GM21515 (cell line): ENCODE data around the gene PCNX4.
A peak's percentile ranks its signal among the peaks of the same experiment; 100 is the strongest.

Source experiments
- ATAC-seq: cut with Tn5 transposase; IDR thresholded peaks from one replicate; pipeline ENCODE4 v1.9.1; 2021; ENCODE audit not compliant: unreplicated experiment

The PCNX4 gene

DNA sequence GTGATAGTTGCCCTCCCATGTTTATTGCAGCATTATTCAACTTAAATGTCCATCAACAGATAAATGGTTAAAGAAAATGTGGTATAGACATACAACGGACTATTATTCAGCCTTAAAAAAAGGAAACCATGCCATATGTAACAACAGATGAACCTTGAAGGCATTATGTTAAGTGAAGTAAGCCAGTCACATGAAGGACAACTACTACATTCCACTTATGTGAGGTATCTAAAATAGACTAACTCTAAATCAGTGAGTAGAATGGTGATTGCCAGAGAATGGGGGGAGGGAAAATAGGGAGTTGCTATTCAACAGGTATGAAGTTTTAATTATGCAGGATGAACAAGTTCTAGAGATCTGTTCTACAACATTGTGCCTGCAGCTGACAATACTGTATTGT is 10.1 kb downstream of the PCNX4 start:
- no peak for ATAC-seq

DNA sequence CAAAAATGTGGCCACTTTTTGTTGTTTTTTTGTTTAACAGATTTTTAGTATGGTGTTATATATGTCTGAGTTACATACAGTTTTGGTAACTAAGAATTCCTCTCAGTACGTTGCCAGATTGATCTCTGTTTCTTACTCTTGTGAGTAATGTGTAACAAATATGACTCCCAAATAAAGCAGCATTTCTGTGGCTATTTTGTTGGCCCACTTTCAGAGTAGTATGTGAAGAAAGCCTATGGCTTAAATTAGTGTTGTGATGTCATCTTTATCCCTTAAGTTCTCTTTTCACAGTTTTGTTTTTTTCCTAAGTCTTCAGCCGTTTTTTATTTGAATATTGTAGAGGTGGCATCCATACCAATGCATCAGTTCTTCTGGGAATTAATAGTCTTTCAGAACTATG is 10.7 kb downstream of the PCNX4 start:
- ATAC-seq, result no peak

DNA sequence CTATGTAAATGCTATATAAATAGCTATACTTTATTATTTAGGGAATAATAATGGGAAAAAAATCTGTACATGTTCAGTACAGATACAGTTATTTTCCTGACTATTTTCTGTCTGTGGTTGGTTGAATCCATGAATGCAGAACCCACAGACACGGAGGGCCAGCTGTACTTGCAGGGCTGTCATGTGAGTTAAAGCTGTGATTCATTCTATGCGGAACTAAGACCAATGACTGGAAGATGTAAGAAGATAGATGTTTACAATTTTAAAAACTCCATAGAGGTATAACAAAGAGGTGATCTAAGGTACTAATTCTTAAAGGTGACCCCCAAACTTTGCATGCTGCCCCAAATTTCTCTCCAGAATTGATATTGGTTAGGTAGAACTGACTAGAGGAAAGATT is 14.6 kb downstream of the PCNX4 start:
- ATAC-seq, result no peak

DNA sequence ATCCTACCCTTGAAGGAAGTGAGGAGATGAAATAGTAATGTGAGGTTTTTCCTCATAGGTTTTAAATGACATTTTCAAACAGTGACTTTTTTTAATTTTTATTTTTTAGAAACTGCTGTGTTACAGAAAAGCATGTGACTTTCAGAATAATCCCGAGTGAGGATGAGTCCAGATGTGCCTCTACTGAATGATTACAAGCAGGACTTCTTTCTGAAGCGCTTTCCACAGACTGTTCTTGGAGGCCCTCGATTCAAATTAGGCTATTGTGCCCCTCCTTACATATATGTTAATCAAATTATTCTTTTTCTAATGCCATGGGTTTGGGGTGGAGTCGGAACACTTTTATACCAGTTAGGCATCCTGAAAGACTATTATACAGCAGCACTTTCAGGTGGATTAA is 15.8 kb downstream of the PCNX4 start:
- no peak for ATAC-seq

DNA sequence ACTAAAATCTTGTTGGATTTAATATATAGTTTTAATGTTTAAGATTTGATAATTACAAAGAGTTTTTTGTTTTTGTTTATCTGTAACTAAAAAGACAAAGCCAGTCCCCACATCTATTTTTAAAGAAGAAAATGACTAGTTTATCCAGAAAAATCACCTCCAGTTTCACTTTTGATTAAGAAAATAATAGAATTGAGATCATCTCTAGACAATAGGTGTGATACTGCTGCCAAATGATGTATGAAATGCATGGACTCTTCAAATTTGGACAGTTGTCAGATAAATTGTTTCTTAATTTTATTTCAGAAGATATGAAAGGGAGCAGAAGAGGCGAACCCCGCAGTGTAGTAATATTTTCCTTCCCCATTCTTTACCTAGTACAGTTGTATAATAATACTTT is 20.0 kb downstream of the PCNX4 start:
- no peak for ATAC-seq

DNA sequence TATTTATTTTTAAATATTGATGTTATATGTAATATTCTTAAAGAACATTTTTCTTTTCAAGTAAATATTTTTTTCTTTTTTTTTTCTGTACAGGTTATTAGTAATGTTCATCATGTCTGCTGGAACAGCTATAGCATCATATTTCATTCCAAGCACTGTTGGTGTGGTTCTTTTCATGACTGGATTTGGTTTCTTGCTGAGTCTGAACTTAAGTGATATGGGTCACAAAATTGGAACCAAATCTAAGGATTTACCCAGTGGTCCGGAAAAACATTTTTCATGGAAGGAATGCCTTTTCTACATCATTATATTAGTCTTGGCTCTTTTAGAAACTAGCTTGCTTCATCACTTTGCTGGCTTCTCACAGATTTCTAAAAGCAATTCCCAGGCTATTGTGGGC is 23.2 kb downstream of the PCNX4 start:
- ATAC-seq, result no peak

DNA sequence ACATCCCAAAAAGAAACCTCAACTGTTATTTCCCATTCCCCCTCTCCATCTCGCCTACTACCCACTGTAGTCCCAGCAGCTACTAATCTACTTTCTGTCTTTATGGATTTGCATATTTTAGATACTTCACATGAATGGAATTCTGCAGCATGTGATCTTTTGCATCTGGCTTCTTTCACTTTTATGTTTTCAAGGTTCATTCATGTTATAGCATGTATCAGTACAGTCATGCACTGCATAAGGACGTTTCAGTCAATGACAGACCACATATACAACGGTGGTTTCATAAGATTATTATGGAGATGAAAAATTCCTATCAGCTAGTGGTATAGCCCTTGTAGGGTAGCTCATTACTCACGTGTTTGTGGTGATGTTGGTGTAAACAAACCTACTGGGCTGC is 24.5 kb downstream of the PCNX4 start:
- ATAC-seq, result no peak

DNA sequence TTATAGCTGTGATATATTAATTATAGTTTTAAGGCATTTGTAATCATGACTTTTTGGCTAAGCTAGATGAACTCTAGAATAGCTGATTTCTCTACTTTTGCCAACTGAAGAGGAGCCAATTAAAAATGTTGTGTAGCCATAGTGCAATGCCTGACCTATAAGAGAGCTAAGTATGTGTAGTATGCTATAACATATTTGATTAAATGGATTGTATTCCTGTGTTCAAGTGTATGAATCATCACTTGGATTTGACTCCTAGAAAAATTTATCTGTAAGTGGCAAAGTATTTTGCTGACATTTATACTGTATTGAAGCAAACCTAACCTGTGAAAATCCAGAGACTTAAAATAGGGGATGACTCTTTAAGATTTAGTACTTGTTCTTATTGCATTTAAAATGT is 34.2 kb downstream of the PCNX4 start:
- ATAC-seq, result no peak

DNA sequence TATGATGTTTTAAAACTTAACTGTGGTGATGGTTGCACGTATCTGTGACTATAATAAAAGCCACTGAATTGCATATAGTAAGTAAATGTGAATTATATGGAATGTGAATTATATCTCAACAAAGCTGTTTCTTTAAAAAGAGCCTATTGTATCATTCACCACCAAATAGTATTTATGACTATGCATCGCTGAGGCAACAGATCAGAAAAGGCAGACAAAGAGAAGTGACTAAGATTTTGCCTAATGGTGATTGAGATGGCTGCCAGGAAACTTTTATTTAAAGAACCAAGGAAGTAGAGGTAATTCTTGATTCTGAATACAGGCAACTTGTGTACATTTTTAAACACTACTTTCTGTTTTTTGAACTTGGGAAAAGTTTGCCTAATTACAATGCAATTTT is 41.8 kb downstream of the PCNX4 start:
- ATAC-seq, result no peak

DNA sequence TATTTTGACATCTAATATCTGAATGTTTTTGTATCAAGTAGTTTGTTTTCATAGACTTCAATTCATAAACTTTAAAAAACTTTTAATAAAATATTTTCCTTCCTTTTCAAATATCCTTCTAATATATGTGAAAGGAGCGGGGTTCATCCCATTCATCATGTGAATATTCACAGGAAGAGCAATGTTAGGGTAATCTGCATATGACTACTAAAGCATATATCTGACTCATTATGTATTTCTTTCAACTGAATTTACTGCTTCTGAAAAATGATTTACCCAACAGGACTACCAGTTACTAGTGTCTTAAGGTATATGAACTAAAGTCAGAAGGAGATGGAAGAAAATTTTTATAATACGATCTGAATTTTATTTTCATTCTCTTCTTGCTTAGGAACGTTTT is 43.0 kb downstream of the PCNX4 start:
- no peak for ATAC-seq

DNA sequence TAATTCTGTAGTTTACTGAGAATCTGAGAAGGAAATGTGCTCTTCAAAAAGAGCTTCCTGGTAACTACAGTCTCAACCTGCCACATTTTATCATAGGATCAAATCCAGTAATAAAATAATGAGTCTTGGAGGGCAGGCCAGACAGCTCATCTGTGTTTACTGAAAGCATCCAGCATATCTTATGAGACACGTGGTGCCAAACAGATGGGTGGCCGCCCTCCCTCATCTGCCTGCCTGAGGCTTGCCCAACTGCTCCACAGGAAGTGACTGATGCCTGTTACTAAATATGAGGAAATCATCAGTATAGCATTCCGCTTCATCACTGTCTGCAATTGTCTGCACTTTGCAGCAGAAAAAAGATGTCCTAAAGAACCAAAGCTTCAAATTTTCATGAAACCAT is 60.0 kb downstream of the PCNX4 start:
- ATAC-seq, result no peak

DNA sequence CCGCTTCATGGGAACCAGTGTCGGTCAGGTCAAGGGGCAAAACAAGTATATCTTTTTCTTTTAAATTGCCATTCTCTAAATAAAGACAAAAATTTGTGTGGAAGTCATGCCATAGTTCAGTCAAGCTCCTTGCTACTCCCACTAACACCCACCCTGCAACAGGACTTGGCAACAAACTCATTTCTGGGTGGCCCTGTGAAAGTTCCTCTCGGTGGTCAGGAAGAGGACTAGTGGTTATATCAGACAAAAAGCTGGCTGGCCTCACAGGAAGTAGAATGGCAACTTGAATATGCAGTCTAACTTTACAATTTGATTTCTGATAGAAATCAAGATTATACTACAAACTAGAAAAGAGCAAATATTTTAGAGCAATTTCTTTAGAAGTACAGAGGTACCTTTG is 62.3 kb downstream of the PCNX4 start:
- no peak for ATAC-seq

DNA sequence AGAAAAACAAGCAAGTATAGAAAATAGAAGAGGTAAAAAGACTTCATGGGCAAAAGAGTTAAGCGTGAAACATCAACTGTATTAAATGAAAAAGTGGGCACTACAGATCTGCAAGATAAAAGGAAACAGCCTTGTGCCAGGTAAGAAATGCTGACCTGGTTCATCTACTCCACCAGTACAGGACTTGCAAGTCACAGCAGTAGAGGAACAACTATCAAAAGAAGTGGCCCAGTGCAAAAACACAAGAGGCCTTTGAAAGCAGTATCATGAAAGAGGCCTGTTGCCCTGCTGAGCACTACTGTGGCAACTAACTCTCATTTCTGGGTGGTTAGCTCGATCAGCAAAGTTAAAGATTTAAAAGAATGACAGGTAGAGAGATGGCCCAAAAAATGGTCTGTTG is 62.9 kb downstream of the PCNX4 start:
- no peak for ATAC-seq

DNA sequence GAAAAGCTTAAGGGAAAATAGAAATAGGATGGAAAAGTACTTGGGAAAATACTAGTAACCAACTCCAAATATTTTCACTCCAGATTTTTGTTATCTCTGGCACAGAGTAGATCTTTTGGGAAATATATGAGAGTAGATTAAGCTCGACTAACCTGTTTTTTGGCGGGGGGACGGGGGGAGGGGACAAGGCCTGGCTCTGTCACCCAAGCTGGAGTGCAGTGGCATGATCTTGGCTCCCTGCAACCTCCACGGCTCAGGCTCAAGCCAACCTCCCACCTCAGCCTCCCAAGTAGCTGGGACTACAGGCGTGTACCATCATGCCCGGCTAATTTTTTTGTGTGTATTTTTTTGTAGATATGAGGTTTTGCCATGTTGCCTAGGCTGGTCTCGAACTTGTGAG is 68.7 kb downstream of the PCNX4 start:
- no peak for ATAC-seq

DNA sequence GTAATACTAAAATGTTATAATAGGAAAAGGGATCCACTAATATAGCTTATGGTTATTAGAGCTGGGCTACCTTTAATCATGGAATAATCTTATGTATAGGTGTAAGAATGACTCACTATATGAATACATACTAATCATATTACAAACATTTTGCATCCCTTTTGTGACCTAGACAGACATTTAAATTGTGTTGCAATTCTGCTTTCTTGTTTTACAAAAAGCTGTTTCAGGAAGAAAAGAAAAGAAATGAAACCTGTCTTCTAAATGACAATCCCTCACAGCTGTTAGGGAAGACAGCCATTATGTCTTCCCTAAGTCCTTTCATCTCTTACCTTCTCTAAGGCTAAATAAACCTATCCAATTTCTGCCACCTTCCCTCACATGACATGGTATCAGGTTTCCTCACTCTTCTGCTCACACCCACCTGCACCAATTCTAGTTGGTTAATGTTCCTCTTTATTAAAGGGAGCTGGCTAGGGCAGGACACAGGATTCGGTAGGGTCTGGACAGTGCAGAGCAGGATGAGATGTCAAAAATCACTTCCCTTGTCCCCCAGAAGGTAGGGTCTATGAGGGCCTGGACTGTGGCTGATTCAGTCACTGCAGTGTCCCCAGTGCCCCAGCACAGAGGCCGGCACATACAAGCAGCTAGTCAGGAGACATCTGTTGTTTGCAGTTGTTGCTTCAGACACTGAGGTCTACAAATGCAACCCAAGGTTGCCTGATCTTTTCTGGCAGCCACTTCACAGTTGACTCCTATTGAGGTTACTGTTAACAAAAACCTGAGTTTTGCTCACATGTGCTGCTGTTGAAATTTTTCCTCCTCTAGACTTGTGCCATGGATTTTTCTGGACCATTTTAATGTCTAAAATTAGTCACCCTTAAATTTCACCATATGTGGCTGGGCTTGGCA is 69.7 kb downstream of the PCNX4 start:
- no peak for ATAC-seq

DNA sequence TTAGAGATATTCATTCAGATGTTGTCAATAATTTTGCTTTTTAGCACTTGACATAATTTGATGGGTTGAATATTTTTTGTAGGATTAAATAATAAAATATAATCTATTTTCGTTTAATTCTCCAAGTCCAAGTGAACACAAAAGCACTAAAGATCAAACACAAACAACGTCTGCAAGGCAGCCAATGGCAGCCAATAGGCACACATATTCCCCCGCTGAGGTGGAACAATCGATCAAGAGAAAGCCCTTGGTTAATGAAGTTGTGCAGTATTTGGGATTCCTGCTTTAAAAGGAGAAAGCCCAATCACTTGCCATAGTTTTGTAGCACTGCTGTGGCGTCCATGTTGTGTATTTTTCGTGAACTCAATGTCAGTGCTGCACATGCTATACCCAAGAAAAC is 72.0 kb downstream of the PCNX4 start:
- no peak for ATAC-seq

DNA sequence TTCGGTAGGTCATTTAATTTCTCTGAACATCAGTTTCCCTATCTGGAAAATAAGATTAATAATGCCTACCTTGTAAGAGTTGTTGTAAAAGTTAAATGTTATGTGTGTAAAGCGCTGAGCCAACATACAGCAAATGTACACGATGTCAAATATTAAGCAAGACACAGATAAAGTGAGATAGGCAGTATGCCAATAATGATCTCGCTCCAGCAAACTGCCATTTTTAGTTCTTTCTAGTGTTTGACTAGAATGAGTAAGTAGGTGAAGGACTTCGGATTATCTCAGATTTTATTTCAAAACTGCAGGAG is 72.6 kb downstream of the PCNX4 start:
- no peak for ATAC-seq

DNA sequence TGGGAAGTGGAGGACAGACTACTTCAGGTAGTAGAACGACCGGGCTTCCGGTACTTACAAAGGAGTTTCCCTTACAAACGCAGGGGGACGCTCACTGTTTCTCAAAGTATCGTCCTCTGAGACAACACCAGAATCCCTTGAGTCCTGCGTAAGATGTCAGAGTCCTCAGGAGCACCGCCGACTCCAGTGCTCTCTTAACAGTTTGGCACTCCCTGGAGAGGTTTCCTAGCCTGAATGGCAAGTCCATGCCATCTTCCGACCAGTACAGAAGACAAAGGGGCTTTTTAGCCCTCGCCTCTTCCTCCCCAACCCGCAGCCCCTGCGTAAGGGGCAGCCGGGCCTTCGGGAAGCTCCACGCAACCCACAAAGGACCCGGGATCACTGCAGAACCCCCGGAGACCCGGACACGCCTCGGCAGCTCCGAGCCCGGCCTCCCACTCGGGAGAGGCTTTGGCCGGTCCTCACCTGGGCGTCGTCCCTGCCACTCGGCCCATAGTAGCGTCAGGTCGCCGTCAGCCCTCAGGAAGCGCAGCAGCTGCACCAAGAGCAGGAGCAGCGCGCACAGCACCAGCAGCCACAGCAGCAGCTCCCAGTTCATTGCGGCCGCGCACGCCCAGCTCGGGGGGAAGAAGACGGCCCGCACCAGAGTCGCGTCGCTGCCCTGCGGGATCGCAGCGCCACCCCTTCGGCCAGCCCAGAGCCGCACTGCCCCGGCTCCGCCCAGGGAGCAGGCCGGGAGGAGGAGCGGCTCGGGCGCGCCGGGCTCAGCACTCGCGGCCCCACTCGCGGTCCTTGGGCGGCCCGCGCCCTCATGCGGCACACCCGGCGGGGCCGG is 73.2 kb downstream of the PCNX4 start, which contains the start of gene DHRS7:
Gene DHRS7 (minus strand): TSS at position 687 of the 835 bp plus-strand sequence. CDS start 89 bp downstream, at position 598.
- ATAC-seq, result peak; percentile 92

DNA sequence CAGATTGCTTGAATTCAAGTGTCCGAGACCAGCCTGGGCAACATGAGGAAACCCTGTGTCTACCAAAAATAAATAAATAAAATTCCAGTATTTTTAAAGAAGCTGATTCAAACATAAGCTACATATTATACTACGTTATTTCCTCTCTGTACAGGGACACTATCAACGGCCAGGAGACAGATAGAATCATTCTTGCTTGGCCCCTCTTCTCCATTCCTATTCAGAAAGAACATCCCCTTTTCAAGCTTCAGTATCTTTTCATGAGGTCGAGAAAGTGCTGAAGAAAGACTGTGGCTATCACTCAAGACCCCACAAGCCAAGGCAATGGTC is 73.8 kb downstream of the PCNX4 start:
- ATAC-seq, result peak; percentile 11

DNA sequence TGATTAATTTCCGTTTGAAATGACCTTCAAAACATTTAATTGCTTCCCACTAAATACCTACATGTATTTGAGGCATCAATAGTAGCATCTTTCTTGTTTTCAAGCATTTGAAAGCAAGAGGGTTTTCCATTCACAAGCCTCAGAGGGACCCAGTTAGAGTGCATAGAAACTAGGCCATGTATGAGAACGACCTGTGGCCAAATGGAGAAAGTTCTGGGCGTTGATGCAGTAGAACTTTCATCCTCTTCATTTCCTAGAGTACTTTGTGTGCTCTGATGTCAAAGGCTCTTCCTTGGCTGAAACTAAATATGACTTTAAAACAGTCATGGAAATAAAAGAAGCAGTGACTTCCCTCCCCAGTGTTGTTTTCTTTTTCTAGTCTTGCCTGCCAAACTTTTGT is 74.4 kb downstream of the PCNX4 start:
- ATAC-seq, result no peak

DNA sequence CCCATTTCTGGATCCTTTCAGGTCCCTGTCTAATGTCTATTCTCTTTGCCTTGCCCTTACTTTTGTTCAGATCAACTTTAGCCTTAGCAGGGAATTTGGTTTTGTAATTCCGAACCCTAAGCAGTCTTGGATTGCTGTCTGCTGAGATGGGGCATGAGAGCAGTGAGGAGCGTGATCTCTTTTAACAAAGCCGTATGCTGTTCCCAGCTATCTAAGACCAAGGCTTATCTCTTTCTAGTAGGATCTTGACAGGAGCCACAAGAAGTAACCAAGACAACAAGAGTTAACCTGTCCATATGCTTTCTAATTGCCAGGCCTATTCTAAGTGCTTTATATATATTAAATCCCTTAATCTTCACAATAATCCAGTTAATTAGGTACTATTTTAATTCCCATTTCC is 78.0 kb downstream of the PCNX4 start:
- ATAC-seq, result no peak

DNA sequence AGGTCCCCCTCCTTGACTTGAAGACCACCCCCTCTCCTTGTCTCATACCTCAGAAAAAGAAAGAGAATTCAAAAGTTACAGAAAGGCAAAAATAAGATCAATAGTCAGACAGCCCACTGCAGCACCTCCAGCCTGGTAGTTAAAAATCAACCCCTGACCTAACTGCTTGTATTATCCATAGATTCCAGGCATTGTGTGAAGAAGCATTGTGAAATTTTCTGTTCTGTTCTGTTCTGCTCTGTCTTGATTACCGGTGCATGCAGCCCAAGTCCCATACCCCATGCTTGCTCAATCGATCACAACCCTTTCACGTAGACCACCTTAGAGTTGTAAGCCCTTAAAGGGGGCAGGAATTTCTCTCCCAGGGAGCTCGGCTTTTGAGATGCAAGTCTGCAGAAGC is 79.2 kb downstream of the PCNX4 start:
- no peak for ATAC-seq
